Fibroblast of villous mesenchyme (primary cell): ENCODE results near the gene NR6A1. TPM values are rescaled to one million over a fixed set of nuclear protein-coding genes. Genes with fewer than 3 reads are reported as not detected.
A peak's percentile ranks its signal among the peaks of the same experiment; 100 is the strongest.

ENCODE experiments used
- DNase-seq: peaks from one replicate; pipeline ENCODE4 v3.0.0-alpha.2; 2010; ENCODE audit warnings: low read depth
- H3K4me3 ChIP-seq: 2 replicates; pipeline ENCODE4 v1.5.1; 2011; ENCODE audit warnings: low read depth, mild to moderate bottlenecking, low read length
- total RNA-seq: library from RNA; depleted of rRNA; stranded (reverse); fragments of >200 nt; gene quantifications from 2 replicates; pipeline ENCODE4 v1.2.3, GENCODE V29; 2012
- TF ChIP-seq, protein P1 (sequence below): IDR thresholded peaks from 2 replicates; pipeline ENCODE4 v1.5.1; 2012; ENCODE audit warnings: low read depth, mild to moderate bottlenecking, low read length; ENCODE audit not compliant: insufficient read depth

The NR6A1 gene
- total RNA-seq, 1 donor, result under 0.01 TPM

DNA sequence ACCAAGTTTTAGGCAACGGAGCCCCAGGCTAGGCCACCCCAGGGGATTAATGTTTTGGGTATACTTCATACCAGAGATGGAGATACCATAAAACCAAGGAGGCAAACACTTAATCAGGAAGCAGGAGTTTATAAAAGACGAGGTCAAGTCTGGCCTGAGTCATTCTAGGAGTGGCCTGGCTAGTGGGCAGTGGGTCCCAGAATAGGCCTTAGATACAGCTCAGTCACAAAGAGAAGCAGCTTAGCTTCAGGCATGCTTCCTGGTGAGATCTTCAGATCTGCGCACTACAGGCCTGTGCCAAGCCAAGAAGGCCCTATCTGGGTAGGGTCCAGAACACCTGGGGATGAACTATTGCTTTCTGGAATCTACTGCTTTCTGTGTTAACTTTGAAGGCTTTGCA lies 243.3 kb downstream of the NR6A1 start:
- no peak overlapping the region for H3K4me3 ChIP-seq
- DNase-seq, result peak; percentile 10
- TF ChIP-seq, protein P1, sequence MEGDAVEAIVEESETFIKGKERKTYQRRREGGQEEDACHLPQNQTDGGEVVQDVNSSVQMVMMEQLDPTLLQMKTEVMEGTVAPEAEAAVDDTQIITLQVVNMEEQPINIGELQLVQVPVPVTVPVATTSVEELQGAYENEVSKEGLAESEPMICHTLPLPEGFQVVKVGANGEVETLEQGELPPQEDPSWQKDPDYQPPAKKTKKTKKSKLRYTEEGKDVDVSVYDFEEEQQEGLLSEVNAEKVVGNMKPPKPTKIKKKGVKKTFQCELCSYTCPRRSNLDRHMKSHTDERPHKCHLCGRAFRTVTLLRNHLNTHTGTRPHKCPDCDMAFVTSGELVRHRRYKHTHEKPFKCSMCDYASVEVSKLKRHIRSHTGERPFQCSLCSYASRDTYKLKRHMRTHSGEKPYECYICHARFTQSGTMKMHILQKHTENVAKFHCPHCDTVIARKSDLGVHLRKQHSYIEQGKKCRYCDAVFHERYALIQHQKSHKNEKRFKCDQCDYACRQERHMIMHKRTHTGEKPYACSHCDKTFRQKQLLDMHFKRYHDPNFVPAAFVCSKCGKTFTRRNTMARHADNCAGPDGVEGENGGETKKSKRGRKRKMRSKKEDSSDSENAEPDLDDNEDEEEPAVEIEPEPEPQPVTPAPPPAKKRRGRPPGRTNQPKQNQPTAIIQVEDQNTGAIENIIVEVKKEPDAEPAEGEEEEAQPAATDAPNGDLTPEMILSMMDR, result no peak

DNA sequence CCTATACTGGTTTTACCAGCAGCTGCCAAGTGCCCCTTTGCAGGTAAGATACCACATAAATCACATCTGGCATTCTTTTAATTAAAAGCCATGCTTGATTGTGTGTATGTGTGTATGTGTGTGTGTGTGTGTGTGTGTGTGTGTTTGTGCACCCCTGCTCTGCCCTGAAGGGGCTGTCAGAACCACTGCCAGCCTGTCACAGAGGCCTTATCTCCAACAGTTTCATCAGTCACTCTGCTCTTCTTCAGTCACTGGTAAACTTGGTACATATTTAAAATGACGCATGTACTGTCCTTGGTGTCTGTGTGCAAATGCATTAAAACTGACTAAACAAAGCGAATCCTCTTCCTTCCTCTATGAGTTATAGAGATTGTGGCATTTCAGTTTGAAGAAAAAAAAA lies 244.9 kb downstream of the NR6A1 start:
- TF ChIP-seq, protein P1, result no peak
- no peak for DNase-seq
- no peak overlapping the region for H3K4me3 ChIP-seq

DNA sequence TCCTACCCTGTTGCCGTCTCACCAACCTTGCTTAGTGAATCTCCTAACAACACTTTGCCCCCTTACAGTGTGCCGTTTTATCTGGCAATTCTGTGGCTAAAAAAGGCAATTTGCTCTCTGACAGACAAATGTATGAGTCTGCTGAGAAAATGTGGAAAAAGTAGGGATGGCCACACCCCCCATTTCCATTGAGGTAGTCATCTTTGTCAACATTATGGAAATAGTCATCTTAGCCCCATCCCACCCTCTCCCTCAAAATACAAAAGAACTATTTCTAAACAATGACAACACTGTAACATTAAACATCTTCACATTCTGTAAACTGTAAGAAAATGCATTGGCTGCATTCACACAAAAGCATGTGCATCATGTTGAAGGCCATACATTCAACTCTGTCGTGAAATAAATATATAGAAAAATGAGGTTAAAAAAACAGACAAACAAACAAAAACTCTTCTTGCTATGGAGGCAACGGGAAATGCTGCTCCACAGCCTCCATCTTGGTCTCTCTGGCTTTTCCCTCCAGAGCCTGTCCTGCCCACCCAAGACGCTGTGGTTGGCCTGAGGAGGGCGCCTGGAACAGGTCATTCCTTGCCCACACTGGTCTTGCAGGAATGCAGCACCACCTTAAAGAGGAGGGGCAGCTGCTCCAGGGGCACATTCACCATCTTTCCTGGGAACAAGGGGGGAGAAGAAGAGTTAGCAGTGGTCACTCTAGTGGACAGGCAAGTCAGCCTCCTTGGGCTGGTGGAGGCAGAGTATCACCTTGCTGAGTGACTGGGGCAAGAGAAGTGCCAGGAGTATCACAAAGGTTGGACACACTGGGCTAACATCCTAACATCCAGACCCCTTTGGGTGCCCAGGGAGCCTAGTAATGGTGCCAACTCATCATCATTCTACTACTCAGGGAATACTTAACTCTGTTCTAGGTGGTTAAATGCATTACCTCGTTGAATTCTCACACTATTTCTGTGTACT lies 248.7 kb downstream of the NR6A1 start:
- TF ChIP-seq, protein P1, result no peak
- H3K4me3 ChIP-seq, result no peak overlapping the region
- no peak for DNase-seq

DNA sequence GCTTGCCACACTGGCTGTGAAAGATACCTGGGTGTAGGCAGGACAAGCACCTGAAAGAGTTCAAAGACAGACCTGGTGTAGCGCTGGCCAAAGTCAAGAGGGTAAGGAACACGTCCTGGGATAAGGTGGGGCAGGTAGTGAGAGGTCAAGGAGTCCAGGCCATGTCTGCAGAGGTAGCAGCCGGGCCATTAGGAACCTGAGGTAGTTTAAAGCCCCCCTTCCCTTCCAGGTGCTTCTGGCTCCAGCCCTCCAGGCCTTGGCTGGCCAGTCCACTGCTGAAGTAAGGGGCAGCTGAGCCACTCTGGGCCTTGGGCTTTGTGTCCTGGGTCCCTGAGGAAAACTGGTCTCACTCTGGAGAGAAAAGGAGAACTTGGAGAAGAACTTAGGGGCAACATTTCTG lies 250.0 kb downstream of the NR6A1 start:
- DNase-seq, result no peak
- H3K4me3 ChIP-seq, result no peak overlapping the region
- TF ChIP-seq, protein P1, result no peak

DNA sequence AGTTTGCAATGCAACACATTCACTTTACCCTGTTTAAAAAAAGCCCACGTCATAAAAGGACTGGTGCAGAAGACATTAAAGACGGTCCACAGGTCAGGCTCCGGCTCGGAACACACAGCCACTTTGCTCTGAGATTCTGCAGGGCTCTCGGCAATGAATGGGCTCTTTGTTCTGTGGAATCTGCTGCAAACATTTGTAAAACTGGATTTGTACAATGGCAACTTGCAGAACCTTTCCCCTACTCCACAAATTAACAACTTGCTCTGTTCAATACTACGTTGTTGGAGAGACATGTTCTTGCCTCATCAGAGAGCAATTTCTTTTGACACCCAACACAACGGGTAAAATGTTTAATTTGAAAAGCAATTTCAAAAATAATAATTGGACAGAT lies 250.9 kb downstream of the NR6A1 start:
- no peak for DNase-seq
- H3K4me3 ChIP-seq, result no peak overlapping the region
- TF ChIP-seq, protein P1, result no peak

DNA sequence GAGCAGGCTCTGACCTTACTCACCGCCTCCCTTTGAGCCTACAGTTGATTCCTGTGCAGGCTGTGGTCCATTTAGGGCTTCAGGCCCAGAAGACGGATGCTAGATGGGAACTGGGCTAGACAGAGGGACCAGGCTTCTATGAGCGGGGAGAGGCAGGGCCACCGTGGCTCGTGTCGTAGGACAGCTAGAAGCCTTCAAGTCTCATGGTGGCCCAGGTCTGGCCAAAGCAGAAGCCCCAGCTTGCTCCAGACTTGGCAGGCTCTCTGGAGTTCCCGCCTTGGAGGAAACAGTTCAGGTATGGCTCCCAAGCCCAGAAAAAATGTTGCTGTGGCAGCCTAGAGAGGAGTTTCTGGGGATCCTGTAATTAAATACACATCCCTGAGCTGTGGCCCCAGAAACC lies 253.0 kb downstream of the NR6A1 start:
- H3K4me3 ChIP-seq, result no peak overlapping the region
- DNase-seq, result no peak

More for the DNA sequence above, 253.0 kb downstream of the NR6A1 start:
- TF ChIP-seq, protein P1, result no peak
